Lower leg skin (tissue), 3 donors: ENCODE results near the gene DLG2.

Experiments
- POLR2A ChIP-seq, 2 donors: fragments of 450-650 bp; IDR thresholded peaks; one replicate each; pipeline ENCODE4 v1.6.1; 2016 to 2017; ENCODE audit warnings: antibody characterized with exemption in 2 of 2, mild to moderate bottlenecking in 1 of 2, moderate library complexity in 1 of 2
- TF ChIP-seq, protein P1 (sequence below), 3 donors: fragments of 450-650 bp; IDR thresholded peaks; one replicate each; pipeline ENCODE4 v1.5.1; 2016; ENCODE audit warnings: antibody characterized with exemption in 3 of 3, mild to moderate bottlenecking in 3 of 3, moderate library complexity in 2 of 3

DNA sequence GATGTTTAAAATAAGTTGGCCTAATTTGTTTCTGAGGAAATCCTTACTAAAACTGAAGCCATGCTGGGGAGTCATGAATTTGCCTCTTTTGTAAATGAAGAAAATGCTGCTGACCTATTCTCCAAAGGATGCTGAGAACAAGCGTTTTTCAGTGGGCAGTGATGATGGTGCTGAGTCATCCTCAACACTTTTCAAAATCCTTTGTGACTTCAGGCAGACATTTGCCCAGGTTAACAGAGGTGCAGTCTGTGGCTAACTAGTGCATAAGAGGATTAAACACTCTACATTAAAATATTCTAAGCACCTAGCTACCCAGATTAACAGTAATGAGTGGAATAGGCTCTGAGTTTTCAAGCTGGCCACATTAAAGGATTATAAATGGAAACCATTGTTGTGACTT lies 509.0 kb downstream of the DLG2 start:
- TF ChIP-seq, protein P1, sequence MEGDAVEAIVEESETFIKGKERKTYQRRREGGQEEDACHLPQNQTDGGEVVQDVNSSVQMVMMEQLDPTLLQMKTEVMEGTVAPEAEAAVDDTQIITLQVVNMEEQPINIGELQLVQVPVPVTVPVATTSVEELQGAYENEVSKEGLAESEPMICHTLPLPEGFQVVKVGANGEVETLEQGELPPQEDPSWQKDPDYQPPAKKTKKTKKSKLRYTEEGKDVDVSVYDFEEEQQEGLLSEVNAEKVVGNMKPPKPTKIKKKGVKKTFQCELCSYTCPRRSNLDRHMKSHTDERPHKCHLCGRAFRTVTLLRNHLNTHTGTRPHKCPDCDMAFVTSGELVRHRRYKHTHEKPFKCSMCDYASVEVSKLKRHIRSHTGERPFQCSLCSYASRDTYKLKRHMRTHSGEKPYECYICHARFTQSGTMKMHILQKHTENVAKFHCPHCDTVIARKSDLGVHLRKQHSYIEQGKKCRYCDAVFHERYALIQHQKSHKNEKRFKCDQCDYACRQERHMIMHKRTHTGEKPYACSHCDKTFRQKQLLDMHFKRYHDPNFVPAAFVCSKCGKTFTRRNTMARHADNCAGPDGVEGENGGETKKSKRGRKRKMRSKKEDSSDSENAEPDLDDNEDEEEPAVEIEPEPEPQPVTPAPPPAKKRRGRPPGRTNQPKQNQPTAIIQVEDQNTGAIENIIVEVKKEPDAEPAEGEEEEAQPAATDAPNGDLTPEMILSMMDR (IDR thresholded peaks at IDR 0.05): no peak
- TF ChIP-seq POLR2A (IDR thresholded peaks at IDR 0.05): no peak
